Occipital lobe (tissue), 2 donors: Measurements from ENCODE around the gene DUS1L. TPM values are rescaled to one million over a fixed set of nuclear protein-coding genes. Genes with fewer than 3 reads are reported as not detected.
A peak's percentile ranks its signal among the peaks of the same experiment; 100 is the strongest.

Experiments
- DNase-seq: peaks from one replicate; lab custom pipeline; 2025; lab: John Stamatoyannopoulos, UW
- total RNA-seq: library from RNA; depleted of rRNA; stranded (reverse); fragments of >200 nt; gene quantifications from one replicate; pipeline ENCODE4 v1.2.3, GENCODE V29; 2014

The DUS1L gene
- total RNA-seq, 1 donor from 2014 or later: 21.4 TPM

DNA sequence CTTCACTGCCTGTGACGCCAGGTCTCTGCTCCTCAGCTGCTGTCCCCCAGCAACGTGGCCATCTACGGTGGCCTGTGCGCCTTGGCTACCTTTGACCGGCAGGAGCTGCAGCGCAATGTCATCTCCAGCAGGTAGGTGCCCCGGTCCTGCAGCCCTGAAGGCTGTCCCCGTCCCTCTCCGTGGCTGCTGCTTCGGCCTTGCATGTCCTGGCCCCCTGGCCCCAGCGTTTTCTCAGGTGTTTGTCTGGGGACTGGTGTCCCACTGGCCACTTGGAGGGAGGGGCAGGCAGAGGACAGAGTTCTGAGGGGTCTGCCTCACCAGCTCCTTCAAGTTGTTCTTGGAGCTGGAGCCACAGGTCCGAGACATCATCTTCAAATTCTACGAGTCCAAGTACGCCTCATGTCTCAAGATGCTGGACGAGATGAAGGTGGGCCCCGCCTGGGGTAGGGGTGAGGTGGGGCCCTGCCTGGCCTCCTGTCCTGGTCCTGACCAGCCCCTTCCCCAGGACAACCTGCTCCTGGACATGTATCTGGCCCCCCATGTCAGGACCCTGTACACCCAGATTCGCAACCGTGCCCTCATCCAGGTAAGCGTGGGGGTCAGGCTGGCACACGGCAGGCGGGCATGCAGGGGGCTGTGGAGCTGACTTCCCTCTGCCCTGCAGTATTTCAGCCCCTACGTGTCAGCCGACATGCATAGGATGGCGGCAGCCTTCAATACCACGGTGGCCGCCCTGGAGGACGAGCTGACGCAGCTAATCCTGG lies 9.5 kb downstream of the DUS1L start:
- DNase-seq: no peak

DNA sequence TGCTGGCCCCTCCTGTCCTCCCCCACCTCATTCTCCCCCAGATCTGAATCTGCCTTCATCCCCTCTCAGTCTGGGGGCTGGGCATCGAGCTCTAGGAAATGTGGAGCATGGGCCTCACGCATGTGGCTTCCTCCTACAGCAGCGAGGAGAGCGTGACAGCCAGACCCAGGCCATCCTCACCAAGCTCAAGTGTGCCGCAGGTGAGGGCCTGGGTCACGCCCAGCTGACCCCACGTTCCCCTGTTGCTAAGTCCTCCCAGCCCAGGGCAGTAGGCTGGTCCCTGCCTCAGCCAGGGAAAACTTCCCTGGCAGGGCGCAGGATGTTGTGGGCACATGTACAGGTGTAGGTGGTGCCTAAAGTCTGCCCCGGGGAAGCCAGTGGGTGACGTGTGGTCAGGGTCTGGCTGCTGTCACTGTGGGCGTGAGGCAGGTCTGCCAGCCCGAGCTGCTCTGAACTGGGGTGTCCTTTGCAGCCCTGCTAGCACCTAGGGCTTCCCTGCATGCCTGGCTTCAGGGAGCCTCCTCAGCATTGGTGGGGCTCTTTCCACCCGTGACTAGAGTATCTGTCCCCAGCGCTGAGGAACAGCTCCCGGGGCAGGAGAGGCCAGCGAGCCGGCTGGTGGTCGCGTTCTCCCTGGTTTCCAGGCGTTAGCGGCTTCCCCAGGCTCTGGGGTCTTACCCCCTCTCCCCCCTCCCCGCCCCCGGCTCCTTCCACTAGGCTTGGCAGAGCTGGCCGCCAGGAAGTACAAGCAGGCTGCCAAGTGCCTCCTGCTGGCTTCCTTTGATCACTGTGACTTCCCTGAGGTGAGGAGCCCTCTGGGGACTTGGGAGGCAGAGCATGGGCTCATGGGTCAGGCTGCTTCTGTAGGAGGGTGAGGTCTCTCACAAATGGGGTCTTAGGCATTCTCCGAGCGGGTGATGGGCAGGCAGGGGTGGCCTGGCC lies 10.3 kb downstream of the DUS1L start:
- DNase-seq: no peak

DNA sequence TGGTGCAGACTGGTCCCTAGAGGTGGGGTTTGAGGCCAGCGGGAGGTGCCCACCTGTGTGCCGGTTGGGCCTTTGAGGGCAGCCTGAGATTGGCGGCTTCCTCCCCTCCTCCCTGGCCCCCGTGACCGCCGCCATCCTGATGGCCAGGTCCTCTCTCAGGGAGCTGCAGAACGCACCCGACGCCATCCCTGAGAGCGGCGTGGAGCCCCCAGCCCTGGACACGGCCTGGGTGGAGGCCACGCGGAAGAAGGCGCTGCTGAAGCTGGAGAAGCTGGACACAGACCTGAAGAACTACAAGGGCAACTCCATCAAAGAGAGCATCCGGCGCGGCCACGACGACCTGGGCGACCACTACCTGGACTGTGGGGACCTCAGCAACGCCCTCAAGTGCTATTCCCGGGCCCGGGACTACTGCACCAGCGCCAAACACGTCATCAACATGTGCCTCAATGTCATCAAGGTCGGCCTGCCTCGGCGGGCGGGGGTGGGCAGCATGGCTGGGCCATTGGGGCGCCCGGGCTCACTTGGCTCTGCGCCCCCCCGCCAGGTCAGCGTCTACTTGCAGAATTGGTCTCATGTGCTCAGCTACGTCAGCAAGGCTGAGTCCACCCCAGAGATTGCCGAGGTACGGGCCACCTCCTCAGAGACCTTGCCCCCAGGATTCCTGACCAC lies 11.1 kb downstream of the DUS1L start:
- DNase-seq: no peak

DNA sequence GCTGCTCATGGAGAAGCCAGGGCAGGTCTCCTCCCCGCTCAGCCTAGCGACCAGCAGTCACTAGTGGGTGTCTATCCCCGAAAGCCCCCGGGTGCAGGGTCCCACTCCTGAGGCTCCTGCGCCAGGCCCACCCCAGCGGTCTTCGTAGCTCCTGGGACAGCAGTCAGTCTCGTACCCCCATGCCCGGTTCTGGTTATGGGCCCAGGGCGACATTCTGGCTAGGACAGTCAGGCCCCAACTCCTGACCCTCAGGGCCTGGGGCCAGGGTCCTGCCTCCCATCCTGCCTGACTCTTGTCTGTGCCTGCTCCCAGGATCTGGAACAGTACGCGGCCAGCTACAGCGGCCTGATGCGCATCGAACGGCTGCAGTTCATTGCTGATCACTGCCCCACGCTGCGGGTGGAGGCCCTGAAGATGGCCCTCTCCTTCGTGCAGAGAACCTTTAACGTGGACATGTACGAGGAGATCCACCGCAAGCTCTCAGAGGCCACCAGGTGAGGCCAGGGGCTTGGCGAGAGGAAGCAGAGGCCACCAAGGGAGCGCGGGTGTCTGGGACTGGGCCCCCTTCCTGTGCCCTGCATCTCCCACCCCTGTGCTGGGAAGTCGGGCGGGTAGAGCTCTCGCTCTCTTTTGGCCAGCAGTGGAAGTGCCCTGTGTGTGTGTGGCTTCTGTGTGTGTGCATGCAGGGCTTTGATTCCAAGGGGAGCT lies 11.9 kb downstream of the DUS1L start:
- no peak for DNase-seq

DNA sequence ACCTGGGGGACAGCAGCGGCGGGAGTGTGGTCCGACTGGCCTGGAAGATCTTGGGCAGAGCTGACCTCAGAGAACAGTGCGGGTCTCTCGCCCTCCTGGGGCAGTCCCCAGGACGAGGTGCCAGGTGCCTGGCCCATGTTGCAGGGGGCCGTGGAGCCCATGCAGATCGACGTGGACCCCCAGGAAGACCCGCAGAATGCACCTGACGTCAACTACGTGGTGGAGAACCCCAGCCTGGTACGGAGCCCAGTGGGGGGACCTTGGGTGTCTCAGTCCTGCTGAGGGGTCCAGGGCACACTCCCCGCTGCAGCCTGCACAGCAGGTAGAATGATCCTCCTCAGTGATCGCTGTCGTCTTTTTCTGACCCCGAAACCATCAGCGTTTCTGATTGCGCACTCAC lies 12.5 kb downstream of the DUS1L start:
- no peak for DNase-seq

DNA sequence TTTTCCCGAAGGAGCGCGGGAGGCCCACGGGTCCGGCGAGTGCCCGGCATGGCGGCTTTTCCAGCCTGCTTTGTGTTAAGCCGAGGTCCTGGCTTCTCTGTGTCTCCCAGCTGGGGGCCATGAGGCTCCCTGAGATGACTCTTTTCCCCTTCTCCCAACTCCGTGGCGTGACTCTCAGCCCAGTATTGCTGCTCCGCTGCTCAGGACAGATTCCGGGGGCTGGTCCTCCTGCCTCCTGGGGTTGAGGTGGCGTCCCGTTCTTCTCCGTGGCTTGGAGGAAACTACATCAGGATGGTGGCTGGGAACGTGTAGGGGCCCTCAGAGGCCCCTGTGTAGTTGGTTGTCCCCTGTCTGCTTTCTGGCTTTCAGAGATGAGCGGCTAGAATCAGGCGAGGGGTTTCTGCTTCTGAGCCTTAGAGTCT lies 13.0 kb downstream of the DUS1L start:
- no peak for DNase-seq

DNA sequence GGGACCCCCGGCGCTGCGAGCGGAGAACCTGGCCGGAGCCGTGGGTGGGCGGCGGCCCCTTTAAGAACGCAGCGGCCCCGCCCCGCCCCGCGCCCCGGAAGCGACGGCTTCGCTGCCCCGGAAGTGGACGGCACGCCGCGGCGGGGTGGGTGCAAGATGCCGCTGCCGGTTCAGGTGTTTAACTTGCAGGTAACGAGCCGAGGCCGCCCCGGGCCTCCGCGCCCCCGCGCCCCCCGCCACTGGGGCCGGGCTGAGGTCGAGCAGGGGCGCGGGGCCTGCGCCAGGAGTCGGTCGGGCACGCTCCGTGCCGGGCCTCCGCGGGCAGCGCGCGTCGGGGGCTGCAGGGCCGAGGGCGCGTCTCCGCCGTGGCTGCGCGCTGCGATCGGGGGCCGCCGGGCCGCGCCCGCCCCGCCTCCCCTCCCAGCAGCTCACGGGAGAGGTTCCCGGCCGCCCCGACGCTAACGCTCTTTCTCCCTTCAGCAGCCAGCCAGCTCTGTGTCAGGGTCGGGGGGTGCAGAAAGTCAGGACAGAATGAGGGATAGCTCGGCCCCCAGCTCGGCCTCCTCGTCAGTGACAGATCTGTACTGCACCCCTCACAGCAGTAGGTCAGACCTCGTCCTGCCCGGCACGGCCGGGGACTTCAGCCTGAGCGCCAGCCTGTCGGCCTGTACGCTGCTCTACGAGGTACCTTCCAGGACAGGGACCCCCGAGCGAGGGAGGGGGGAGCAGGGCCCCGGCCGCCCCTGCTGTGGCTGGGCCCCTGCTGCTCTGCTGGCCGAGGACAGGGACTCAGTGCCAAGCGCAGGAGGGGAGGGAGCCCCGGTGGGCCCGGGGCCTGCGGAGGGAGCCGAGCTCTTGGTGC lies 13.6 kb downstream of the DUS1L start, which contains the start of the genes GPS1 and RFNG:
Gene GPS1 (plus strand): TSS at position 123 of the 862 bp plus-strand sequence. CDS start 34 bp downstream, at position 157.
Gene RFNG (minus strand): TSS at position 36 of the 862 bp plus-strand sequence. CDS start 45 bp downstream, outside the sequence.
- peak; percentile 70 for DNase-seq

DNA sequence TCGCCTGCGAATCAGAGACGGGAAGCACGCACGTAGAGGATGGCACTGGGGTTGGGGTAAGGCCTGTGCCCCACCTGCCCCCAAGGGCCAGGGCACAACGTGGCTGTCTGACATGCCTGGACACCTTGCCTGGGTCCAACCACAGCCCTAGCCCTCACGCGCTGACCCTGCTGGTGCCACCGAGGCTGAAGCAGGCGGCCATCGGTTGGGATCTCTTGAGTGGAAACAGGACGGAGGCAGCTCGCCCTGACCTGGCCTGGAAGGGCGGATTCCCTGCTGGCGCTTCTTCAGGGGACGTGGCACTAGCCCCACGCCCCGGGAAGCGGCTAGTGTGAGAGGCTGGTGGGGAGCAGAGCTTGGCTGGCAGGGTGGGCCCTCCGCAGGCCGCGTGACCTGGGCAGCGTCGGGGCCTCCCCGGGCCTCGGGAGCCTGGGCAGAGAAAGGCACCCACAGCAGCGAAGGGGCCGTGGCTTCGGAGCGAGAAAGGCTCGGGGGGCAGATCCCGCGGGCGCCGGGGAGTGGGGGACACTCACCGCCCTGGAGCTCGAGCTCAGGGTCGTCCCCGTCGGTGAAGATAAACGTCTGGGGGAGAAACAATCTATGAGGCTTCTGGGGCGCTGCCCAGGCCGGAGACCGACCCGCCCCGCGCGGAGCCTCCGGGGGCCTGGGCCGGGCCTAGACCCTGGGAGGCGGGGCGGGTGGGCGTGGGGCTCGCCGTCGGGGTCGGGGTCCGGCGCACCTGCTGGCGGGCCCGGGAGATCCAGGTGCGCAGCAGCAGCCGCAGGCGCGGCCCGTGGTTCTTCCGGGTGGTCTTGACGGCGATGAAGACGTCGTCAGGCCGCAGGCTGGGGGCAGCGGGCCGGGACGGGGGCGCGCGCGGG lies 14.6 kb downstream of the DUS1L start:
- DNase-seq: no peak

DNA sequence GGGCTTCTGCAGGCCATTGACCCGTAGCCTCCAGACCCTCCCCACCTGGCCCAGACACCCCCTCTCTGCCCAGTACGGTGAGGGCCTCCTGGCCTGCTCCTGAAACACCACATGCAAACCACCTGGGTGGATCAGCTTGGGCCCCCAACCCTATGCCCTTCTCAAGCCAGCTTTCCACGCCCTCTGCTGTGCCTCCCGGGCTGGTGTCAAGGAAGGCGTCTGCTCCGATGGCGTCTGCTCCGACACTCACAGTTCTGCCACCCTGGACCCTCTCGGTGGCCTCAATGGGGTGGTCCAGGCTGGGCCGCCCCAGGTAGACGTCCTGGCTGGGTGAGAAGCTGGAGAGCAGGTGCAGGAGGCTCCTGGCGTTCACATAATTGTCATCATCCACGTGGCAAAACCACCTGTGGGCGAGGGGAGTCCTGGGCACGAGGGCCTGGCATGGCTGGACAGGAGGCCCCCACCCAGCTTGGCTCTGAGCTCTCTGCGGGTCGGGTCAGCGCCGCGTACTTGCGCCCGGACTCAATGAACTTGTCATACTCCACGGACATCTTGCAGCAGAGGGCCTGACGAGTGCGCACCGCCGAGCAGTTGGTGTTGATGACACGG lies 15.3 kb downstream of the DUS1L start:
- DNase-seq: no peak

DNA sequence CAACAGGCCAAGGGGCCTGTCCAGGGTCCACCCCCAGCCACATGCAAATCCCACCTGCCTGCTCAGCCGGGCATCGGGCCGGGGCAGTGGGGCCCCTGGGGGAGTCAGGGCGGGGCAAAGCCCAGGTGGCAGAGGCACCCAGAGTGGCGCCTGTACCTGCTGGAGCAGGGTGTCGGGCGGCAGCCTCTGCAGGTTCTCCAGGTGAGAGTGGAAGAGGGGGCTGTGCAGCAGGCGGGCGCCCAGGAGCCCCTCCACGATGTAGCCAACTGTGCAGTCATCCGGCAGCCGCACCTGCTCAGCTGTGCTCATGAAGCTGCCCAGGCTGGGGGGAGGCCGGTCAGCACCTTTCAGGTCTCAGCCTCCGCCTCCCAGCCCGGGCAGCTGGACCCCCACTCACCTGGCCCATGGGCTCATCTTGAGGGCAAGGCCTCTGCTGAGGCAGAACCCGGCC lies 16.1 kb downstream of the DUS1L start:
- DNase-seq: no peak

DNA sequence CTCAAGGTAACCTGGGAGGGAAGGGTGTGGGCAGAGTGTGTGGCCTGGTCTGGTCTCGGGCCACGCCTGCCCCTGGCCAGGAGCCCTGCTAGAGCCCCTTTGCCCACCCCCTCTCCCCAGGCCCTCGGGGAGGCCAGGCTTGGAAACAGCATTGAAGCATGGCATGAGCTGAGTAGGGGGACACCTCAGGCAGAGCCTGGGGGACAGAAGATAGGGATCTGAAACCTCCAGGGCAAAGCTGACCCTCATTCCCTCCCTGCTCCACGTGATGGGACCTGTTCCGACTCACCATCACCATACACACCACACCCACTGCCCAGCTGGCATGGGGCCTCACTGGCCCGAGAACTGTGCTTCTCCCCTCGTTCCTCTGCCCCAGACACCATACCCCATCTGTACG lies 16.5 kb downstream of the DUS1L start:
- no peak for DNase-seq

DNA sequence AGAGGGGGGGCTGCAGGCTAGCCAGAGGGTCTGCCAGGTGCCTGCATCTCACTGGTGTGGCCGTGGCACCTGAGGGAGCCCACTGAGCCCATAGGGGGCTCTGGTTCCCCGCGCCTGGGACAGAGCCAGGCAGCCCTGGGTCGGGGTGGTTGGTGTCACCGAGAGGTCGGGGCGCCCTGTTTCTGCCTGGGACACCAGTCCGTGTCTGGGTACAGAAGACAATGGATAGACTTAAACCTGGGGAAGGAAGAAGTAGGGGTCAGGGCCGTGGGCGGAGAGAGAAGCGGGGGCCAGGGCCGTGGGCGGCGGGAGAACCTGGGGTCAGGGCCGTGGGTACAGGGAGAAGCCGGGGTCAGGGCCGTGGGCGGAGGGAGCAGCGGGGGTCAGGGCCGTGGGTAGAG lies 17.0 kb downstream of the DUS1L start:
- no peak for DNase-seq

DNA sequence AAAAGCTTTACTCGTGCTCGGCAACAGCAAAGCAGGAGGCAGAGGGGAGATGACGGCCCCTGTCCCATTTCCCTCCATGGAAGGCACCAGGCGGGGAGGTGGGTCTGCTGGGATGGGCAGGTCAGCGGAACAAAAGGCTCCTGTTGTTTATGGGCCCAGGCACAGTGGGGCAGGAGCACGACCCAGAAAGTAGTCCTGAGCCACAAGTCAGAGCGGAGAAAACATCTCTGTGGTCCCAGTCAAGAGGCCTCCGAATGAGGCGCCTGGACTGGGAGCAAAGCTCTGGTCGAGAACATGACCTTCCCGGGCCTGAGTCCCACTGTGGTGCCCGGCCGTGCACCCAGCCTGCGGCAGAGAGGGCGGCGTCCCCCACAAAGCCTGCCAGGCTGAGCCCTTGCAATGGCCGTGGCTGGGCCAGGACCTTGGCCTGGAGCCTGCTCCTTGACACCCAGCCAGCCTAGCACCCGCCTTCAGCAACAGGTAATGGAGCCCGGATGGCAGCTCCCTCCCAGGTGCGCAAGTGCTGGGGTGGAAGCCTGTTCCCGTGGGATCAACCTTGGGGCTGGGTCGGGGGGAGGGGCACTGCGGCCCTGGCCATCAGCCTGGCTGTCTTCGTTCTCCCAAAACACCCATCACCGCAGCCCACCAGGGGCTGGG lies 17.6 kb downstream of the DUS1L start:
- DNase-seq: no peak

DNA sequence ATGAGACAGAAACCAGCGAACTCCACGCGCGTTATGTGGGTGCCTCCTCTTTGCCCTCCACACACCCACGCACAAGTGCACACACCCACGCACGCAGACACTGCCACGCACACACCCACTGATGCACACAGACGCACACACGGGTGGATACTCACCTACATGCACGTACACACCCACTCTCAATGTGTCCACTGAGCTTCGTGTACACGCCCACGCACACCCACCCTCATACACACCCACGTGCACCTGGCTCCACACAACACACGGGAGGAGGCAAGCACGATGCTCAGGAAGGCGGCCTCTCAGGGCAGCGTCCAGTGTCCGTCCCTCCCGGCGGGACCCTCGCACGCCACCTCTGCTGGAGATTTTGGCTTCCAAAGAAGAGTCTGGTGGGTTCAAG lies 18.2 kb downstream of the DUS1L start:
- DNase-seq: no peak

DNA sequence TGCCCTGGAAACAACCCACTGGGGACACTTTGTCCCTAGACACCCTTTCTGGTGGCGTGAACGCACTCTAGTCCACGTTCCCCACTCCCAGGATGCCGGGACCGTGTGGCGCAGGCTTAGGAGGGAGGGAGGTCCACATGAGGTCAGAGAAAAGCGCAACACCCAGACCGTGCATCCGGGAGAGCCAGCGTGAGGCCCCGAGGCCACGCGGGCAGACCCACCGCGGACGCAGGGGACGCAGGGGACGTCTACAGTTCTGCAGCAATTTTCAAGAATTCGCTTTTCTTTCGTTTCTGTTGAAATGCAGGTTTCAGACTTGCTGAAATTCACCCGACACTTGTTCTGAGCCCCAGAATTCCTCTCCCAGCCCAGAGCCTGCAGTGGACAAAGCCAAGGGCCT lies 18.7 kb downstream of the DUS1L start:
- DNase-seq: no peak

DNA sequence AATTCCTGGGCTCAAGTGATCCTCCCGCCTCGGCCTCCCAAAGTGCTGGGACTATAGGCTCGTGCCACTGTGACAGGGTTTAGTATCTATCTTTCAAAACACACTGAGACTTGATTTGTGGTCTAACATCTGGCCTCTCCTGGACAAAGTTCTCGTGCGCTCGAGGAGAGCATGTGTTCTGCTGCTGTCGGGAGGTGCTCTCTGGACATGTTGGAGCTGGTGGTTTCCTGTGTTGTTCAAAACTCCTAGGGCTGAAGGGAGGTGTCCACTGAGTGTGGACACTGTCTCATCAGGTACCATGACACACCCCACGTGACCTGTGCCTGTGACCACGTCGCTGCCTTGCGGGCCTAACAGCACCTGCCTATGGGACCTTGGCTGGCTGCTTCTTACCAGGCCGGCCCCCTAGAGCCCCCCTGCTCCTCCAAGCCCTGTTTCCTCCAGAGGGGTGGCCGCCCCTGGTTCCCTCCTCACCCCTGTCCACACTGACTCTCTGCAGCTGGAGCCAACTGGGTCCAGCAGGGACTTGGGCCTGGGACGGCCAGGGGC lies 19.6 kb downstream of the DUS1L start:
- DNase-seq: no peak

DNA sequence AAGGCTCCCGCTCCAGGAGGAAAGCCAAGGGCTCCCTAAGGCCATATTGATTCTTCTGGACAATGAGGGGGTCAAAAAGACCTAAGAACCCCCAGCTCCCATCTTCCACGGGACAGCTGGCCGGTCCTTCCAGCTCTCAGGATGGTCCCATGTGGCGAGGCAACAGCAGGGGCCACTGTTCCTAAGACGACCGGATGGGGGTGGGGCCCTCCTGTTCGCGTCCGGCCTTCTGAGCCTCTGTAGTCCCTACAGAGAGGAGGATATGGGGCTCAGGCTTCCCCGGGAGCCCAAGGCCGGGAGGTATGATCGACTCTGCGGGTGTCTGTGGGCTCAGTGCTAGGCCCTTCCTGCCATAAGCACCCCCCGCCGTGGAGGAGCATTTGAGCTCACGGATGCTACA lies 22.1 kb downstream of the DUS1L start:
- DNase-seq: no peak

DNA sequence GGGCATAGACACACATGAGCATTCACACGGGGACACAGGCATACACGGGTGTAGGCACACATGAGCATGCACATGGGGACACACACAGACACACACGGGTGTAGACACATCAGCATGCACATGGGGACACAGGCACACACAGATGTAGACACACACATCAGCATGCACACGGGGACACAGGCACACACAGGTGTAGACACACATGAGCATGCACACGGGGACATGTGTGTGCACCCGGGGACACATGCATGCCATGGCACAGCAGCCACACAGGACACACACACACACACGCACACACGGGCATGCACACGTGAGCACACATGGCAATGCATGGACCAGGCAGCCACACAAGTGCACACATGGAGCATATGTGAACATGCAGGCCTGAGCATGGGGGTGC lies 23.0 kb downstream of the DUS1L start:
- DNase-seq: no peak
